Measurements from ENCODE around the gene LRP8. TPM values are rescaled to one million over a fixed set of nuclear protein-coding genes. Genes with fewer than 3 reads are reported as not detected.

LRP8 gene
- total and polyA plus RNA-seq, 12 donors, result 0.37 to 4.7 (median 2.2) TPM

DNA sequence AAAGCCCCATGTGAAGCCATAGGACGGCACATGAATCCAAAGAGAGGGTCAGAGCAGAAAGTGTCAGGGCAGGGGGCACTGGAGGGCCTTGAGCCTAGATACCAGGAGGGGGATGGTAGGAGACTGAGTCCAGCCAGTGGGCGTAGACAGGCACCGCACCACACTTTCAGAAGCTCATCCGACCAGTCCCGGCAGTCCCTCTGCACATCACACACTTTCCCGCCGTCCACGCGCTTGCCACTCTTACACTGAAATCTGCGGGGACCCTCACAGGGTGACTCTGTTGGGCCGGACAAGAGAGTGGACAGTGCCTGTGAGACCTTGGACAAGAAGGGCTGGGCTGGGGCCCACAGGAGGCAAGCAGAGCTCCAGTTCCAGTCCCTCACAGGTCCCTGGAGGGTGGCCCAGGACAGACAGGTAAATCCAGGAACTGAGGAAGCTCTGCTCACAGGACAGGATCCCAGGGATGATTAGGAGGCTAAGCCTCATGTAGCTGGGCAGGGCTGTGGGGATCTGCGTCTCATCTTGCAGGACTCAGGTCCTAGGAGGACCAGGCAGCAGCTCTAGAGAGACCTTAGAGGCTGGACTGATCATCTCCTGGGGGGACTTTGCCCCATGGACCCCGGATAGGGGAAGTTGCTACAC is 53.2 kb downstream of the LRP8 start:
- Histone ChIP-seq H3K4me1 (no peaks in the 10 kb centered on the region), H3K27me3 (peaks cover 0 to 8% (median 0%) of the 10 kb centered on the region in 7 donors), H3K27ac (no peak overlapping the region), H3K9me3 (no peaks in the 10 kb centered on the region), H3K4me3 (no peak overlapping the region), H3K36me3 (peaks cover 0 to 4% (median 0%) of the 10 kb centered on the region in 9 donors)
- DNase-seq (no peak), ATAC-seq (no peak)
- intact Hi-C loops (cut with DNase I), result loop anchor here in 1 of 10 donors (10.0 kb wide), 1 partner anchor 480 kb away; no protein-coding TSS in a partner anchor
- TF ChIP-seq, protein P1, sequence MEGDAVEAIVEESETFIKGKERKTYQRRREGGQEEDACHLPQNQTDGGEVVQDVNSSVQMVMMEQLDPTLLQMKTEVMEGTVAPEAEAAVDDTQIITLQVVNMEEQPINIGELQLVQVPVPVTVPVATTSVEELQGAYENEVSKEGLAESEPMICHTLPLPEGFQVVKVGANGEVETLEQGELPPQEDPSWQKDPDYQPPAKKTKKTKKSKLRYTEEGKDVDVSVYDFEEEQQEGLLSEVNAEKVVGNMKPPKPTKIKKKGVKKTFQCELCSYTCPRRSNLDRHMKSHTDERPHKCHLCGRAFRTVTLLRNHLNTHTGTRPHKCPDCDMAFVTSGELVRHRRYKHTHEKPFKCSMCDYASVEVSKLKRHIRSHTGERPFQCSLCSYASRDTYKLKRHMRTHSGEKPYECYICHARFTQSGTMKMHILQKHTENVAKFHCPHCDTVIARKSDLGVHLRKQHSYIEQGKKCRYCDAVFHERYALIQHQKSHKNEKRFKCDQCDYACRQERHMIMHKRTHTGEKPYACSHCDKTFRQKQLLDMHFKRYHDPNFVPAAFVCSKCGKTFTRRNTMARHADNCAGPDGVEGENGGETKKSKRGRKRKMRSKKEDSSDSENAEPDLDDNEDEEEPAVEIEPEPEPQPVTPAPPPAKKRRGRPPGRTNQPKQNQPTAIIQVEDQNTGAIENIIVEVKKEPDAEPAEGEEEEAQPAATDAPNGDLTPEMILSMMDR (IDR thresholded peaks at IDR 0.05), result no peak
- 91 to 94% methylated on average over 13 of the region's 13 CpGs for WGBS, 2 donors

DNA sequence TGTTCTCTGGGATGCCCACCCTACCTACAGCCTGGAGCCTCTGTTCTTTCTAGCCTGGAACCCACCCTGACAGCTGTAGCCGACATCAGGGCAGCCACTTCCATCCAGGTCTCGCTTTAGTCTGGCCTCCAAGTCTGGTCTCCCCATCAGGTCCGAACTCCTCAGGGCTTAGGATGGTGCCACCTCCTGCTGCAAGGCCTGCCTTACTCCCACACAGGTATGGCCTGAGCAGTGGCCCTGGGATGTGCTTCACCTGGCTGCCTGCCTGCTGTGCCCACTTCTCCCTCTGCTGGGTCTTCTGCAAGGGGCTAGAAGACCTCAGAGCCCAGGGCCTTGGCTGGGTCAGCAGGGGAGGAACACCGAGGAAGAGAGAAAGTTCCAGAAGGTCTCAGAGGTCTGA is 53.8 kb downstream of the LRP8 start:
- intact Hi-C loops (cut with DNase I), result loop anchor here in 1 of 10 donors (10.0 kb wide), 1 partner anchor 481 kb away; no protein-coding TSS in a partner anchor
- ATAC-seq, result no peak
- Histone ChIP-seq H3K27me3 (peaks cover 0 to 8% (median 0%) of the 10 kb centered on the region in 7 donors), H3K36me3 (peaks cover 0 to 4% (median 0%) of the 10 kb centered on the region in 9 donors), H3K4me1 (no peaks in the 10 kb centered on the region), H3K9me3 (no peaks in the 10 kb centered on the region), H3K4me3 (no peak overlapping the region), H3K27ac (no peak overlapping the region)
- WGBS, 2 donors, result 92 to 95% methylated on average over 4 of the region's 4 CpGs
- no peak for DNase-seq
- TF ChIP-seq, protein P1 (IDR thresholded peaks at IDR 0.05), result no peak

DNA sequence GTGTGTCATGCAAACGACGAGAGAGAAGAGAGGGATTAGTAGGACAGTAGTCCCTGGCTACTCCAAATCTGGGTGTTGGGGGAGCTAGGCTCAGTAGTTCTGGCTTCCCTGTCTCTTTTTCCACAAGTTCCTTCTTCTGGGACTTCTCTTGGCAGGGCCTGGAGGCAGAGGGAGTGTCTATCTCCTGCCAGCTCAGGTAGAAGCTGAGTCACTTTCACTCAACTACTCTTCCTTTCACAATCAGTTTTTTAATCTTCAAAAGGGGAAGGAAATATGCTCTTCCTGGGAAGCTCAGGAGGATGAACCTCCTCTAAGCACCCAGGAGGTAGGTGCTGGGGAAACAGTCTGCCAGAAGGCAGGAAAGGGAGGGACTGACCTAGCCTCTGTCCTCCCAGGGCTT is 54.3 kb downstream of the LRP8 start:
- intact Hi-C loops (cut with DNase I), result loop anchor here in 1 of 10 donors (10.0 kb wide), 1 partner anchor 481 kb away; no protein-coding TSS in a partner anchor
- Histone ChIP-seq H3K4me3 (no peak overlapping the region), H3K27ac (no peak overlapping the region), H3K9me3 (no peaks in the 10 kb centered on the region), H3K27me3 (peaks cover 0 to 8% (median 0%) of the 10 kb centered on the region in 7 donors), H3K36me3 (peaks cover 0 to 4% (median 0%) of the 10 kb centered on the region in 9 donors), H3K4me1 (no peaks in the 10 kb centered on the region)
- no peak for ATAC-seq
- 77 to 89% methylated on average over 2 of the region's 2 CpGs for WGBS, 2 donors
- TF ChIP-seq, protein P1 (IDR thresholded peaks at IDR 0.05), result no peak
- DNase-seq, result no peak

DNA sequence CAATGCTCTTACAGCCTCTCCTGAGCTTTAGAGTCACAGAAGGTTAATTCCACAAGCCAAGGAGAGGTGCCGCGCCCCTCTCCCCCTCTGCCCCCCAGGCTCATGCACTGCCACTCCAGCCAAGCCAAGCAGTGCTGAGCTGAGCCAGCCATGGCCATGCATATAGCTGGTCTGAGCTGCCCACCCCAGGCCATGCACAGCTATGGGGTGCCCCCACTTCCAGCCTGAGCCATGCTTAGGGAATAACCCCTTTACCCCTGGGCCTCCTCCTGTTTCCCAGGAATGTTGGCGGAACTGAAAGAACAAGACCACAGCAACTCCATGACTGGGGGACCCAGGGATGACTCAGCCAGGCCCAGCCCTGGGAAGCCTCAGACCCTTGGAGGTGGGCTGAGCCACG is 55.5 kb downstream of the LRP8 start:
- H3K27me3 ChIP-seq, result peaks cover 0 to 3% (median 0%) of the 10 kb centered on the region in 7 donors
- peaks cover 0 to 8% (median 0%) of the 10 kb centered on the region in 9 donors for H3K36me3 ChIP-seq
- TF ChIP-seq, protein P1 (IDR thresholded peaks at IDR 0.05), result no peak

More for the DNA sequence above, 55.5 kb downstream of the LRP8 start:
- no peak overlapping the region for H3K4me3 ChIP-seq
- WGBS, 2 donors, result 89 to 90% methylated on average over 4 of the region's 4 CpGs
- intact Hi-C loops (cut with DNase I), result loop anchor here in 1 of 10 donors (10.0 kb wide), 1 partner anchor 482 kb away; no protein-coding TSS in a partner anchor
- ATAC-seq (no peak), DNase-seq (no peak)
- no peaks in the 10 kb centered on the region for H3K9me3 ChIP-seq
- no peak overlapping the region for H3K27ac ChIP-seq
- no peaks in the 10 kb centered on the region for H3K4me1 ChIP-seq

Measured in heart right ventricle (tissue), 16 donors.